ENCODE data around the gene NDFIP1. TPM values are rescaled to one million over a fixed set of nuclear protein-coding genes. Genes with fewer than 3 reads are reported as not detected.

The NDFIP1 gene
- total RNA-seq (2021) (40.7 and 40.9 TPM in 2 replicates), Bru-seq, nascent RNA (percentile 87 among the genes with signal in this experiment), BruChase-seq, experiment 1, labeled RNA remaining after a 2-hour chase (percentile 87 among the genes with signal in this experiment), BruChase-seq, experiment 2, labeled RNA remaining after a 6-hour chase (percentile 80 among the genes with signal in this experiment)
- long read RNA-seq, transcript NDFIP1-201 (8 exons, 3,851 nt): major isoform, 158 of 172 reads
- long read RNA-seq, partial matches to known transcripts: 3 of 172 reads
- long read RNA-seq, other reads (novel, unspliced or antisense): 11 of 172 reads

GRCh38 chr5:142108432-142109330 is at the start of gene NDFIP1:
TSS of gene NDFIP1 (plus strand) at chr5:142108779. CDS start at chr5:142108975, 196 bp downstream.
- Histone ChIP-seq H3K4me2 (peak within 1 kb of the TSS; percentile 82), H4K20me1 (ENCODE audit: insufficient read depth) (peaks cover 16% of the 10 kb centered on the region; the same call in 1 of the 2 replicates), H3K4me3 (peak within 1 kb of the TSS; percentile 84), H3K36me3 (ENCODE audit: low read depth) (no peaks in the 10 kb centered on the region), H3F3A (ENCODE audit: insufficient read depth, low read depth) (peaks cover 21% of the 10 kb centered on the region), H3K79me2 (ENCODE audit: low read depth) (peaks cover 46% of the 10 kb centered on the region), H2AFZ (peak within 1 kb of the TSS; percentile 92), H3K9me3 (ENCODE audit: insufficient read depth, low read depth) (no peaks in the 10 kb centered on the region), H3K27ac (peak within 1 kb of the TSS; percentile 58), H3K27me3 (ENCODE audit: insufficient read depth, low read depth) (no peaks in the 10 kb centered on the region), H3K9me2 (ENCODE audit: insufficient read depth) (no peaks in the 10 kb centered on the region), H3K4me1 (replicated peaks; ENCODE audit: insufficient read depth) (peaks cover 15% of the 10 kb centered on the region)
- peak; percentile 52 to 83 for DNase-seq
- POLR2A ChIA-PET (ENCODE audit: unreplicated experiment): interaction anchor here (0.6 to 1.1 kb wide), 4 partner anchors 10 to 96 kb away, joined by 4 to 7 read pairs (median 4); partner anchors contain the start of gene GNPDA1
- BruUV-seq (replicated peaks): no TSS peak
- TF ChIP-seq EZH2 (IDR thresholded peaks at IDR 0.05; ENCODE audit: low read depth) (no peak), CTCF (conservative IDR thresholded peaks at IDR 0.05) (no peak)
- CTCF ChIA-PET: no interaction called here
- intact Hi-C loops (cut with micrococcal nuclease; ENCODE audit: unreplicated experiment): loop anchor here (1.0 kb wide), 1 partner anchor 96 kb away; no protein-coding TSS in a partner anchor

GRCh38 chr5:142059304-142059940 is 49.2 kb upstream of the NDFIP1 start:
- Histone ChIP-seq H3K9me2 (ENCODE audit: insufficient read depth) (no peaks in the 10 kb centered on the region), H3K4me1 (replicated peaks; ENCODE audit: insufficient read depth) (peaks cover 34% of the 10 kb centered on the region), H3K4me3 (no peak overlapping the region), H4K20me1 (ENCODE audit: insufficient read depth) (no peaks in the 10 kb centered on the region), H2AFZ (no peak overlapping the region), H3K79me2 (ENCODE audit: low read depth) (no peaks in the 10 kb centered on the region), H3F3A (ENCODE audit: insufficient read depth, low read depth) (peaks cover 31% of the 10 kb centered on the region), H3K36me3 (ENCODE audit: low read depth) (no peaks in the 10 kb centered on the region), H3K4me2 (peak overlapping the region; percentile 29), H3K27me3 (ENCODE audit: insufficient read depth, low read depth) (no peaks in the 10 kb centered on the region), H3K9me3 (ENCODE audit: insufficient read depth, low read depth) (no peaks in the 10 kb centered on the region), H3K27ac (peak overlapping the region; percentile 88)
- DNase-seq: no peak
- BruUV-seq (replicated peaks): no TSS peak
- intact Hi-C loops (cut with micrococcal nuclease; ENCODE audit: unreplicated experiment): loop anchor here (2.0 kb wide), 1 partner anchor 45 kb away; no protein-coding TSS in a partner anchor
- TF ChIP-seq EZH2 (IDR thresholded peaks at IDR 0.05; ENCODE audit: low read depth) (no peak), CTCF (conservative IDR thresholded peaks at IDR 0.05) (no peak)
- ChIA-PET POLR2A (ENCODE audit: unreplicated experiment) (no interaction called here), CTCF (no interaction called here)

- intact Hi-C loops (cut with micrococcal nuclease; ENCODE audit: unreplicated experiment): no loop called here
- no peak for DNase-seq
- Histone ChIP-seq H3K4me3 (no peak overlapping the region), H3K27ac (no peak overlapping the region), H4K20me1 (ENCODE audit: insufficient read depth) (no peaks in the 10 kb centered on the region), H3F3A (ENCODE audit: insufficient read depth, low read depth) (peaks cover 10% of the 10 kb centered on the region), H3K4me2 (no peak overlapping the region), H3K36me3 (ENCODE audit: low read depth) (no peaks in the 10 kb centered on the region), H3K27me3 (ENCODE audit: insufficient read depth, low read depth) (no peaks in the 10 kb centered on the region), H2AFZ (no peak overlapping the region), H3K9me2 (ENCODE audit: insufficient read depth) (no peaks in the 10 kb centered on the region), H3K9me3 (ENCODE audit: insufficient read depth, low read depth) (no peaks in the 10 kb centered on the region), H3K4me1 (replicated peaks; ENCODE audit: insufficient read depth) (peaks cover 15% of the 10 kb centered on the region), H3K79me2 (ENCODE audit: low read depth) (no peaks in the 10 kb centered on the region)
- BruUV-seq (replicated peaks): no TSS peak
- ChIA-PET POLR2A (ENCODE audit: unreplicated experiment) (no interaction called here), CTCF (interaction anchor here (0.6 kb wide), 1 partner anchor 100 kb away, joined by 3 read pairs; no protein-coding TSS in a partner anchor)
- no peak for TF ChIP-seq CTCF (conservative IDR thresholded peaks at IDR 0.05)
- no peak for TF ChIP-seq EZH2 (IDR thresholded peaks at IDR 0.05; ENCODE audit: low read depth)
Observed at GRCh38 chr5:142063376-142063775, 45.2 kb upstream of the NDFIP1 start.
